Nephron progenitor cell (in vitro differentiated cells): Measurements from ENCODE around the gene OPN5.

Source experiments
- DNase-seq: peaks from one replicate; pipeline ENCODE4 v3.0.0; 2021
- H3K27ac Mint-ChIP-seq: 2 replicates; pipeline ENCODE4 v1.8.0; 2021; ENCODE audit warnings: mild to moderate bottlenecking, moderate library complexity, mixed read lengths
- H3K27me3 Mint-ChIP-seq: 2 replicates; pipeline ENCODE4 v1.8.0; 2021; ENCODE audit warnings: mild to moderate bottlenecking, low read depth, mixed read lengths; ENCODE audit not compliant: poor library complexity
- H3K36me3 Mint-ChIP-seq: 2 replicates; pipeline ENCODE4 v1.8.0; 2021; ENCODE audit warnings: low read depth, mixed read lengths
- H3K4me1 Mint-ChIP-seq: 2 replicates; pipeline ENCODE4 v1.8.0; 2021; ENCODE audit warnings: mixed read lengths
- H3K4me3 Mint-ChIP-seq: 2 replicates; pipeline ENCODE4 v1.8.0; 2021; ENCODE audit warnings: mild to moderate bottlenecking, moderate library complexity, mixed read lengths
- H3K9me3 Mint-ChIP-seq: 2 replicates; pipeline ENCODE4 v1.8.0; 2021; ENCODE audit warnings: mild to moderate bottlenecking, moderate library complexity, mixed read lengths
- CTCF ChIP-seq: fragments of 200-600 bp; sonication (generic); IDR thresholded peaks from 2 replicates; pipeline ENCODE4 v1.5.0; 2021; ENCODE audit warnings: antibody characterized with exemption

The OPN5 gene

GRCh38 chr6:47792216-47792733, 10.4 kb downstream of the OPN5 start:
- no peak overlapping the region for H3K4me3 Mint-ChIP-seq
- no peak overlapping the region for H3K27ac Mint-ChIP-seq
- no peaks in the 10 kb centered on the region for H3K36me3 Mint-ChIP-seq
- TF ChIP-seq CTCF, result no peak
- H3K9me3 Mint-ChIP-seq, result no peaks in the 10 kb centered on the region
- H3K27me3 Mint-ChIP-seq, result peaks cover 18% of the 10 kb centered on the region
- H3K4me1 Mint-ChIP-seq, result peaks cover 4% of the 10 kb centered on the region
- no peak for DNase-seq

GRCh38 chr6:47794577-47795135, 12.8 kb downstream of the OPN5 start:
- H3K4me1 Mint-ChIP-seq, result no peaks in the 10 kb centered on the region
- H3K36me3 Mint-ChIP-seq, result no peaks in the 10 kb centered on the region
- no peak for DNase-seq
- H3K4me3 Mint-ChIP-seq, result no peak overlapping the region
- peaks cover 10% of the 10 kb centered on the region for H3K27me3 Mint-ChIP-seq
- TF ChIP-seq CTCF, result no peak
- no peaks in the 10 kb centered on the region for H3K9me3 Mint-ChIP-seq
- H3K27ac Mint-ChIP-seq, result no peak overlapping the region

- no peaks in the 10 kb centered on the region for H3K27me3 Mint-ChIP-seq
- DNase-seq, result no peak
- no peaks in the 10 kb centered on the region for H3K4me1 Mint-ChIP-seq
- no peaks in the 10 kb centered on the region for H3K36me3 Mint-ChIP-seq
- no peak overlapping the region for H3K4me3 Mint-ChIP-seq
- no peak overlapping the region for H3K27ac Mint-ChIP-seq
- TF ChIP-seq CTCF, result no peak
- no peaks in the 10 kb centered on the region for H3K9me3 Mint-ChIP-seq
Measured at GRCh38 chr6:47801984-47802383, 20.2 kb downstream of the OPN5 start.

GRCh38 chr6:47804821-47805220, 23.0 kb downstream of the OPN5 start:
- TF ChIP-seq CTCF, result no peak
- H3K27ac Mint-ChIP-seq, result no peak overlapping the region

GRCh38 chr6:47809873-47810272, 28.0 kb downstream of the OPN5 start:
- Mint-ChIP-seq H3K4me3 (no peak overlapping the region), H3K27ac (peak overlapping the region; percentile 41), H3K4me1 (peaks cover 12% of the 10 kb centered on the region), H3K36me3 (no peaks in the 10 kb centered on the region), H3K9me3 (no peaks in the 10 kb centered on the region), H3K27me3 (no peaks in the 10 kb centered on the region)
- no peak for TF ChIP-seq CTCF
- DNase-seq, result peak; percentile 3

More at GRCh38 chr6:47804821-47805220, 23.0 kb downstream of the OPN5 start:
- no peaks in the 10 kb centered on the region for H3K27me3 Mint-ChIP-seq
- H3K4me3 Mint-ChIP-seq, result no peak overlapping the region
- H3K4me1 Mint-ChIP-seq, result peaks cover 2% of the 10 kb centered on the region
- no peaks in the 10 kb centered on the region for H3K9me3 Mint-ChIP-seq
- no peak for DNase-seq
- no peaks in the 10 kb centered on the region for H3K36me3 Mint-ChIP-seq

GRCh38 chr6:47810885-47811284, 29.1 kb downstream of the OPN5 start:
- Mint-ChIP-seq H3K4me3 (no peak overlapping the region), H3K36me3 (no peaks in the 10 kb centered on the region), H3K9me3 (no peaks in the 10 kb centered on the region), H3K27ac (peak overlapping the region; percentile 23), H3K4me1 (peaks cover 12% of the 10 kb centered on the region), H3K27me3 (no peaks in the 10 kb centered on the region)
- TF ChIP-seq CTCF, result no peak
- DNase-seq, result no peak
